NK-92 treated with Interleukin-12 subunit alpha and Interleukin-12 subunit beta, amount 100 ng/mL, for 24 hours (cell line): ENCODE measurements around the gene ATE1.
A peak's percentile ranks its signal among the peaks of the same experiment; 100 is the strongest.
"Not testable (repeated sequence)": the region's sequence is repeated elsewhere in the genome, so short reads cannot be mapped to it uniquely, and the experiment has no call there.

Experiments
- DNase-seq: peaks from one replicate; lab custom pipeline; 2025; lab: John Stamatoyannopoulos, UW

ATE1 gene

GRCh38 chr10:121930268-121931085 lies 2.6 kb upstream of the ATE1 start:
- DNase-seq = not testable (repeated sequence)

- not testable (repeated sequence) for DNase-seq
Observed at GRCh38 chr10:121929585-121930267, 1.9 kb upstream of the ATE1 start.

- DNase-seq = no peak
Observed at GRCh38 chr10:121928528-121928884, 675 bp upstream of the ATE1 start.

DNA sequence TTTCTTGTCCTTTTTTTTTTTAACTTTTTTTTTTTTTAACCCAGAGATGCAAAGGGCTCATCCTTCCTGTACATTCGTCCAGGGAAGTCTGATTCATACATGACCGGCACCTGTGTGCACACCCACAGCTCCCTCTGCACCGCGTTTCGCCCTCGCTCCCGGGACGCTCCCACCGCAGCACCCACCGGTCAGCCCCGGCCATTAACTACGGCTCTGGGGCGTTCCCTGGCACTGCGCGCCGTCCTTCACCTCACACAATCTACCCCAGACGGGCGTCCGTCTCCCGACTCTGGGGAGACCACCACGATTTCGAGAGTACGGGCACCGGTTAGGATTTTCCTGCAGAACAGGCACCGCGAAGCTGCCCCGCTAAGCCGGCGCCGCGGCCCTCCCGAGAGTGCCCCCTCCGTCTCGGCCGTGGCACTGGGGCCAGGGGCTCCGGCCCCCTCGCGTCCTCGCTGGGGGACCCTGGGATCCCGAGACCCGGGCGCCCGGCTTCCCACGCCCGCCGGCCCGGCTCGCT lies 452 bp downstream of the ATE1 start:
- DNase-seq = peak; percentile 15

GRCh38 chr10:121926671-121927317 lies 1.0 kb downstream of the ATE1 start:
- DNase-seq = no peak

DNA sequence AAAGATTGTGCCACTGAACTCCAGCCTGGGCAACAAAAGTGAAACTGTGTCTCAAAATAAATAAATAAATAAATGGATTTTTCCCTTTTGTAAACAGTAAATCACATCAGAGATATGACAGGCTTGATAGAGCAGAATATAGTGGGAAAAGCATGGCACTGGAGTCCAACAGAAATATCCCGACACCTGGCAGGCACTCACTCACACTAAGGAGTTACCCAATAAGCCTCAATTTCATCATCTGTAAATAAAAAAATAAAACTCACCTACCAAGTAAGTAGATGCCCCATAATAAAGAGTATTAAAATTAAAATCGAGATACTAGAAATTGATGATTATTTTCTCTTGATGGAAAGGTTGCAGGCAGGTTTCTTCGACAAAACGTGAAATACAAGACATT lies 1.7 kb downstream of the ATE1 start:
- DNase-seq = no peak

- no peak for DNase-seq
Observed at GRCh38 chr10:121921238-121921931, 6.4 kb downstream of the ATE1 start.

GRCh38 chr10:121919666-121920065 lies 8.2 kb downstream of the ATE1 start:
- no peak for DNase-seq

GRCh38 chr10:121918800-121919199 lies 9.0 kb downstream of the ATE1 start:
- not testable (repeated sequence) for DNase-seq

DNA sequence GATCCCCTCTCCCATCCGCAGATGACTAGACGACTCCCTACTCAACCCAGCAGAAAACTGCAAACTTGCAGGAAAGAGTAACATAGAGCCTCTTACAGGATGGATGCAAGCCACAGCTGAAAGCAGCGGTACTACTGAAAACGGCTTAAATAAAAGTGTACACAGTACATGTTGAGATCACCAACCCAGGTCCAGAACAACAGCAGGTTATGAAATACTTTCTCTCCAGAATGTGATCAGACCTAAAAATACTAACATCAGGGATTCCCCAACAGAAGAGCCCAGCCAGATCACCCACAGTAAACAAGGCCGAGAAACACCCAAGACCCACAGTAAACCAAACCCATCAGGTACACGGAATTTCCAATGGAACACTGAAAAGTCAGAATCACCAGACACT lies 13.2 kb downstream of the ATE1 start:
- DNase-seq = no peak

DNA sequence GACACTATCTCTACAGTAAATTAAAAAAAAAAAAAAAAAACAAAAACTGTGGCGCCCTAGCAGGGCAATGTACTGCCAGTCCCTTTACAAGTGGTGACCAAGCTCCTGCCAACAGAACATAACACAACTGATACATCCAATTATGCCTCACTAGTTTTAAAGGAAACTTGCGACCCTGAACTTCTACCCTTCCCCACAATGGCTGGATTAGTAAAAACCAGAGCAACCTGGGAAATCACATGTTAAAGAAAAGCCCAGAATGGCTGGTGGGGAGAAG lies 16.5 kb downstream of the ATE1 start:
- DNase-seq = no peak

GRCh38 chr10:121910673-121911420 lies 17.0 kb downstream of the ATE1 start:
- DNase-seq = no peak

DNA sequence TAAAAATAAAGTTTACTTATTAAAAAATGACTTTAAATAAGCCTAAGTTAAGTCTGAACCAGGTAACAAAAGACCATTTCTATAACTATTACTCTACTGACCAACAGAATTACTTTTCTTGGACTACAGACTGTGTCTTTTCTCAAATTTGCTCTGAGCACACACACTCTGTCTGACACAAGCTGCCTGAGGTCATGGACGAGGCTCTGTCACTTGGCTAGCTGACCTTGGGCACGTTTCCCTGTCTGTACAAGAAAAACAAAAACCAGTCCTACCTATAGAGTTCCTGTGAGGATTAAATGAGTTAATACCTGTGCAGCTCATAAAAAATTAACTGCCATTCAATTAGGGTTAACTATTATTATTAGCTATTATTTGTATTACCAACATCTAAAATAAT lies 22.9 kb downstream of the ATE1 start:
- DNase-seq = no peak

GRCh38 chr10:121900443-121901174 lies 27.2 kb downstream of the ATE1 start:
- no peak for DNase-seq

GRCh38 chr10:121899727-121900126 lies 28.1 kb downstream of the ATE1 start:
- no peak for DNase-seq

- DNase-seq = no peak
Observed at GRCh38 chr10:121891103-121891502, 36.7 kb downstream of the ATE1 start.

DNA sequence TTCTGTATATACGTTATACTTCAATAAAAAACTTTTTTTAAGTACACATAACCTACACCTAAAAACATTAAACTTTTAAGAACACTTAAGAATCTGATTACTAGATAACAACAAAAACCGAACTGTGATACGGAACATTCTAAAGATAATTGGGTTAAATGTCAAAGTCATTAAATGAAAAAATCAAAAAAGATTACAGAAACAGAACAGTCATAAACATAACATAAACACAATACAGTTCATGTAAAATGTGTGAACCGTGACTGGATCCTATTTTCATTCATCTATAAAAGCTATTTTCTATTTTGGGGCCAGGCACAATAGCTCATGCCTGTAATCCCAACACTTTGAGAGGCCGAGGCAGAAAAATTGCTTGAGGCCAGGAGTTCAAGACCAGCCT lies 38.6 kb downstream of the ATE1 start:
- no peak for DNase-seq

GRCh38 chr10:121886997-121887622 lies 40.7 kb downstream of the ATE1 start:
- DNase-seq = peak; percentile 2

DNA sequence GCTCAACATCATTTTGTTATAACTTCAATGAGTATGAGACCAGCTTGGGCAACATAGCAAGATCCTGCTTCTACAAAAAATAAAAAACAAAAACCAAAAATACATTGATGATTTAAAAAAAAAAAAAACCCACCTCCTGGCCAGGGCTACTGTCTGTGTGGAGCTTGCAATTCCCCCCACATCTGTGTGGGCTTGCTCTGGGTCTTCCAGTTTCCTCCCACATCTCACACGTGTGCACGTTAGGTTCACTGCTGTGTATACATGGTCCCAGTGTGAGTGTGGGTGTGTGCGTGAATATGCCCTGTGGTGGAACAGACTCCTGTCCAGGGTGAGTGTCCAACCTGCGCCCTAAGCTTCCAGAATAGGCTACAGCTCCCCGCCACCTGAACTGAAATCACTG lies 41.6 kb downstream of the ATE1 start:
- DNase-seq = no peak

DNA sequence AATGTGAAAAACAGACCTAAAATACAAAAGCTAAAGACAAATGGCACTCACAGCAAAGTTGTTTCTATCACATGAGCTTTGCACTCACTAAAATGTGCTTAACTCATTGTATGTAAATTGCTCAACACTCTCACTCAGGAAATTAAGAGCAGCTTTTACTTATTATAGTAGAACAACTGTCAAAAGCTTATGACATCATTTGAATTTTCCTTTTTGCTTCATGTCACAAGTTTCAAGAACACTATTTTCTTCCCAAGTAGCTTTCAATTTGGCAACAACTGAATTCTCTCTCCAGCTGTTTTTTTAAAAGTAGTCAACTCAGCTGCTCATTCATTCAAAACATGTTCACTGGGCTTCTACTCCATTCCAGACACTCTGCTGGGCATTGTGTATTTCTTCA lies 46.9 kb downstream of the ATE1 start:
- DNase-seq = no peak

DNA sequence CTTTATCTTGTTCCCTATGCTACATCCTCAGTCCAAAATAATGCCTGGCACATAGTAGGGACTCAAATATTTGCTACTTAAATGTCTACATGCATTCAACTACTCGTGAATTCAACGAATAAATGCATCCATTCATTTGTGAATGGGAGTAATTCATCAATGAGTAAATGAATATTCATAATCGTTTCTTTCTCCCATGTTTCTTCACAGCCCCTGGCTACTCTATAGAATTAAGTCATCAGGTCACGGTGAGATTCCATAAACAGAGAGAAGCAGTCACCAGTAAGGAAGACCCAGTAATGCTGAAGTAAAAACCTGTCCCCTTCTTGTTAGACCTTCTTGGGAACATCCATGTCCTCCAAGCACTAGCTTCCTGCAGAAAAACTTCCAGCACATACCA lies 48.4 kb downstream of the ATE1 start:
- no peak for DNase-seq
